Loucy (cell line): Measurements from ENCODE around the gene FAP.

ENCODE experiments used
- CTCF ChIP-seq: fragments of 200-600 bp; sonication (generic); conservative IDR thresholded peaks from 2 replicates; pipeline ENCODE4 v1.5.1; 2014; ENCODE audit warnings: mild to moderate bottlenecking, antibody characterized with exemption, low read length
- EZH2phosphoT487 ChIP-seq: fragments of 200-600 bp; IDR thresholded peaks from 2 replicates; pipeline ENCODE4 v1.6.1; 2018; ENCODE audit warnings: antibody characterized with exemption, mild to moderate bottlenecking, moderate library complexity, borderline replicate concordance

DNA sequence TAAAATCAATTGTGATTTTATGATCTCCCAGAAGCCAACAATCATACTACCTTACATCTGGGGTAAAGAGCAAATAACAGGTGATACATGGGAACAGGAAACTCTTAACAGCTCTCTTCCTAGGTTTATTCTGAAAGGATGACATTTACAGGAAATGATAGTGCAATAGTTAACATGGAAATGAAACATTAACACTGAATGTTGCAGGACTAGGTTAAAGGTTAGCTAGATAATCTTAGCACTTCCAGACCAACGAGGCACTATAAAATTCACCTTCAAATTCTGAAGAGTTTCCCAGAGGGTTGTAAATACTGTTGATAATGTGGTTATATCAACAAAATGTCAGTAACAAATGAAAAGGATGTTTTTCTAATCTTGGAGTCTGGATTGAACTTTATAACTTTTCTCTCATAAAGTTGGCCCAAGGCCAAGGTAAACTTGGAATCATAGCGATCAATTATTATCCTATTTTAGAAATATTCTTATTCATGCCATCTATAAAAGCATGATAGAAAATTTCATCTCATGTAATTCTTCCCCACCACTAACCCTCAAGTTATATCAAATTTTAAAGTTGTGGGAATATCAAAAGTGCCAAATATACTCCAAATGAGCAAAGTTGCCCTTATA lies 58.3 kb downstream of the FAP start:
- TF ChIP-seq CTCF: no peak
- TF ChIP-seq EZH2phosphoT487: no peak
